Measurements from ENCODE around the gene MRGPRG. TPM values are rescaled to one million over a fixed set of nuclear protein-coding genes. Genes with fewer than 3 reads are reported as not detected.
"Not testable (repeated sequence)": the region's sequence is repeated elsewhere in the genome, so short reads cannot be mapped to it uniquely, and the experiment has no call there.

The MRGPRG gene
- total RNA-seq, 1 experiment from 2014 or later: not detected

DNA sequence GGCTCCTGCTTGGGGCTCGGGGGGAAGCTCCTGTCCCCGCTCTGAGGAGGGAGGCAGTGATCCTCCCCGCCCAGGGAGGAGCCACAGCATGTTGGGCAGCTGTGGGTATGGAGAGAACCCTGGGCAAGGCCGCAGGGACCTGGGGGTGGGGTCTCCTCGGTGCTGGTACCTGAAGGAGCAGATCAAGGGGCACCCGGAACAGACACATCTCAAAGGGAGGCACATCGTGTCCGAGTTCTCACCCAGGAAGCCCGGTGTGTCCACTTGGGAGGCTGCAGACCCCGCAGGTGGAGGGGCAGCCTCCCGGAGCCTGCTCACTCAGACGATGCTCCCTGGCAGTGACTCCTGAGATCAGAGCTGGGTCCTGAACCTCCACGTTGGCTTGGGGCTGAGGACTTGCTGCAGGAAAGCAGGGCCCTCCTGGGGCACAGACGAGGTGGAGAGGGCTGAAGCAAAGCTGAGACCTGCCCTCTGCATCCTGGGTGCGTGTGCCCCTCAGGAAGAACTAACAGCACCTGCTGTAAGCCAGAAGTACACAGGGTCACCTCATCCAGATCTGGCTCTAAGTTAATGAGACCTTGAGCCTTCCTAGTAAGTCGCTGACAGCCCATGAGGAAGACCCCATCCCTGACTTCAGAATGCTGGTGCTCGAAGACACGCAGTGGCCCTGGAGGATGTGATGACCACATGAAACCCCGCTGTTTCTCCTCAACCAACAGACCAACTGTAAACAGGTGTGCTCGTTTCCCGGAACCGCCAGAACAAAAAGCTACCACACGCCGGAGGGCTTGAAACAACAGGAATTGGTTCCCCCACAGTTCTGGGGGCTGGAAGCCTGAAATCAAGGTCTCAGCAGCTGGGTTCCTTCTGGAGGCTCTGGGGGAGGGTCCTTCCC lies 47.6 kb downstream of the MRGPRG start:
- Histone ChIP-seq H3K9me3 (ENCODE audit: low read depth, low read length, poor library complexity, severe bottlenecking) (no peaks in the 10 kb centered on the region), H3K27ac (ENCODE audit: low read depth, low read length, poor library complexity, severe bottlenecking) (no peak overlapping the region), H3K27me3 (replicated peaks; ENCODE audit: insufficient read depth, low read depth, low read length, poor library complexity) (no peaks in the 10 kb centered on the region), H3K4me1 (ENCODE audit: insufficient read depth, low read length, poor library complexity, severe bottlenecking) (peaks cover 4% of the 10 kb centered on the region), H3K36me3 (ENCODE audit: insufficient read depth, low read length, poor library complexity, severe bottlenecking) (no peaks in the 10 kb centered on the region), H3K4me3 (ENCODE audit: low read depth, low read length, poor library complexity, severe bottlenecking) (no peak overlapping the region)
- DNase-seq (ENCODE audit: low spot score): no peak
- TF ChIP-seq, protein P1, sequence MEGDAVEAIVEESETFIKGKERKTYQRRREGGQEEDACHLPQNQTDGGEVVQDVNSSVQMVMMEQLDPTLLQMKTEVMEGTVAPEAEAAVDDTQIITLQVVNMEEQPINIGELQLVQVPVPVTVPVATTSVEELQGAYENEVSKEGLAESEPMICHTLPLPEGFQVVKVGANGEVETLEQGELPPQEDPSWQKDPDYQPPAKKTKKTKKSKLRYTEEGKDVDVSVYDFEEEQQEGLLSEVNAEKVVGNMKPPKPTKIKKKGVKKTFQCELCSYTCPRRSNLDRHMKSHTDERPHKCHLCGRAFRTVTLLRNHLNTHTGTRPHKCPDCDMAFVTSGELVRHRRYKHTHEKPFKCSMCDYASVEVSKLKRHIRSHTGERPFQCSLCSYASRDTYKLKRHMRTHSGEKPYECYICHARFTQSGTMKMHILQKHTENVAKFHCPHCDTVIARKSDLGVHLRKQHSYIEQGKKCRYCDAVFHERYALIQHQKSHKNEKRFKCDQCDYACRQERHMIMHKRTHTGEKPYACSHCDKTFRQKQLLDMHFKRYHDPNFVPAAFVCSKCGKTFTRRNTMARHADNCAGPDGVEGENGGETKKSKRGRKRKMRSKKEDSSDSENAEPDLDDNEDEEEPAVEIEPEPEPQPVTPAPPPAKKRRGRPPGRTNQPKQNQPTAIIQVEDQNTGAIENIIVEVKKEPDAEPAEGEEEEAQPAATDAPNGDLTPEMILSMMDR (conservative IDR thresholded peaks at IDR 0.05; ENCODE audit: low read depth, low read length): no peak
- TF ChIP-seq EZH2 (IDR thresholded peaks at IDR 0.05; ENCODE audit: borderline replicate concordance, low read depth, low read length, poor library complexity, severe bottlenecking): no peak
- intact Hi-C loops (cut with micrococcal nuclease; ENCODE audit: unreplicated experiment): no loop called here
- ChIA-PET CTCF (no interaction called here), POLR2A (ENCODE audit: low non-redundant PET) (no interaction called here)
- no TSS peak for BruUV-seq (replicated peaks)

DNA sequence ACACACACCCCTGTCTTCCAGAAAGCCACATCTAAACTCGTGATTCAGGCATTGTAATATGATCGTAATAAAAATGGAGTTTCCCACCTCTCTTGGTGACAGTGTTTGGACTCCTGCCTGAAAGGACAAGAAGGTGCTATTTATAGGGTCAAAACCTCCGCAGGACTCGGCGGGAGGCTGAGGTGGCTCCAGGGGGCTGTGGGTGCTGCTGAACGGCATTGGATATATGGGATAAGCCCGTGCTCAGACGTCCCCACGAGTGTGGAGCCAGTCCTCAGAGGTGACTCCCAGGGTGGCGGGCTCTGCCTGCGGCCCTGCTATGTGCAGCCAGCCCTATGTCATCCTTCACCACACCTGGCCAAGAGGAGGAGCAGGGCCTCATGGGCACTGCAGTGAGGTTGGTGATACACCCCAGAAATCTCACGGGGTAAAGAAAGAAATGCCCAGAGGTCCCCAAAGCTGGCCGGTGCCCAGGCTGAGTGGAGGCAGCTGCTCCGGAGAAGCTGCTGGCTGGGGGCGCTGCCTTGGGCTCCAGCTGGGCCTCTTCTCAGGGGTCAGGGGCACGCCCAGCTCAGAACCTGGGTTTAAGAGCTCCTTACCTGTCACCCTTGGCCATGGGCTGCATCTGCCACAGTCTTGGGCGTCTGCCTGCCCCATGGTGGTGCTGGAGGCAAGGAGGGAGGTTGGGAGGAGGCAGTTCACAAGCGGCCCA lies 48.4 kb downstream of the MRGPRG start:
- no peak for TF ChIP-seq EZH2 (IDR thresholded peaks at IDR 0.05; ENCODE audit: borderline replicate concordance, low read depth, low read length, poor library complexity, severe bottlenecking)
- TF ChIP-seq, protein P1 (conservative IDR thresholded peaks at IDR 0.05; ENCODE audit: low read depth, low read length): no peak
- no peak overlapping the region for H3K4me3 ChIP-seq (ENCODE audit: low read depth, low read length, poor library complexity, severe bottlenecking)
- POLR2A ChIA-PET (ENCODE audit: low non-redundant PET): no interaction called here

DNA sequence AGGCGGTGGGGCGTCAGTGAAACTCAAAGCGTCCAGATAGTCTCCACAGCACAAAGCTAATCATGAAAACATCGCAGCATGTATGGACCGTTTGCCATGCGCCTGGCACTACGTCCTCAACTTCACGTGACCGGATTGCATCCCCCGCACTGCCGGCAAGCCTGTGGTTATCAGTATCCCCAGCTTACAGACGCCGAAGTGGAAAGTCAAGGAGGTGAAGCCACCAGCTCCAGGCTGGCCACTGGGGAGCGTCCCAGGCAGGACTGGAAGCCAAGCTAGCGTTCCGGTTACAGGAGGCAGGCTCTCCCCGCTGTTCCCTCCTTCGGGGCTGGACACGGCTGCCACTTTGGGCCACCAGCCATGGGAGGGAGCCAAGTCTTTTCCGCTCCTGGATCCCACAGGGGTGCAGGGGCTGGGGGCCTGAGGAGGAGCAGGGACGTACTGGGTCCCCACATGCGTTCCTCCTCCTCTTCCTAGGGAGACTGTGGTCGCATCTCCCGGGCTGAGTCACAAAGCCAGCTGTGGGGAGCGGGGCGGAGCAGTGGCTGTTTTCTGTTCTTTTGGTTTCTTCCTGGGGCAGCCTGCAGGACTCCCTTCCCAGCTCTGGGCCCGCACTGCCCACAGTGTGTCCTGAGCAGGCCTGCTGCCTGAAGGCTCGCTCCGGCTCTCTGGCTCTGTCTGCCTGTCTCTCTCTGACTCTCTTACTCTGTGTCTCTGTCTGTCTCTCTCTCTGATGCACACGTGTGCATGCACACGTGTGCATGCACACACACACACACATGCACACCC lies 49.2 kb downstream of the MRGPRG start:
- peak; percentile 50 for DNase-seq (ENCODE audit: low spot score)
- TF ChIP-seq EZH2 (IDR thresholded peaks at IDR 0.05; ENCODE audit: borderline replicate concordance, low read depth, low read length, poor library complexity, severe bottlenecking): no peak
- TF ChIP-seq, protein P1 (conservative IDR thresholded peaks at IDR 0.05; ENCODE audit: low read depth, low read length): no peak
- BruUV-seq (replicated peaks): no TSS peak
- Histone ChIP-seq H3K27me3 (replicated peaks; ENCODE audit: insufficient read depth, low read depth, low read length, poor library complexity) (no peaks in the 10 kb centered on the region), H3K4me1 (ENCODE audit: insufficient read depth, low read length, poor library complexity, severe bottlenecking) (peaks cover 10% of the 10 kb centered on the region), H3K27ac (ENCODE audit: low read depth, low read length, poor library complexity, severe bottlenecking) (no peak overlapping the region), H3K36me3 (ENCODE audit: insufficient read depth, low read length, poor library complexity, severe bottlenecking) (no peaks in the 10 kb centered on the region), H3K4me3 (ENCODE audit: low read depth, low read length, poor library complexity, severe bottlenecking) (peak overlapping the region; percentile 34), H3K9me3 (ENCODE audit: low read depth, low read length, poor library complexity, severe bottlenecking) (no peaks in the 10 kb centered on the region)
- intact Hi-C loops (cut with micrococcal nuclease; ENCODE audit: unreplicated experiment): no loop called here
- ChIA-PET CTCF (no interaction called here), POLR2A (ENCODE audit: low non-redundant PET) (no interaction called here)

More for the DNA sequence above, 48.4 kb downstream of the MRGPRG start:
- H3K36me3 ChIP-seq (ENCODE audit: insufficient read depth, low read length, poor library complexity, severe bottlenecking): no peaks in the 10 kb centered on the region
- DNase-seq (ENCODE audit: low spot score): no peak
- peaks cover 10% of the 10 kb centered on the region for H3K4me1 ChIP-seq (ENCODE audit: insufficient read depth, low read length, poor library complexity, severe bottlenecking)
- intact Hi-C loops (cut with micrococcal nuclease; ENCODE audit: unreplicated experiment): no loop called here
- no TSS peak for BruUV-seq (replicated peaks)
- H3K27me3 ChIP-seq (replicated peaks; ENCODE audit: insufficient read depth, low read depth, low read length, poor library complexity): no peaks in the 10 kb centered on the region
- CTCF ChIA-PET: no interaction called here
- no peaks in the 10 kb centered on the region for H3K9me3 ChIP-seq (ENCODE audit: low read depth, low read length, poor library complexity, severe bottlenecking)
- H3K27ac ChIP-seq (ENCODE audit: low read depth, low read length, poor library complexity, severe bottlenecking): no peak overlapping the region

DNA sequence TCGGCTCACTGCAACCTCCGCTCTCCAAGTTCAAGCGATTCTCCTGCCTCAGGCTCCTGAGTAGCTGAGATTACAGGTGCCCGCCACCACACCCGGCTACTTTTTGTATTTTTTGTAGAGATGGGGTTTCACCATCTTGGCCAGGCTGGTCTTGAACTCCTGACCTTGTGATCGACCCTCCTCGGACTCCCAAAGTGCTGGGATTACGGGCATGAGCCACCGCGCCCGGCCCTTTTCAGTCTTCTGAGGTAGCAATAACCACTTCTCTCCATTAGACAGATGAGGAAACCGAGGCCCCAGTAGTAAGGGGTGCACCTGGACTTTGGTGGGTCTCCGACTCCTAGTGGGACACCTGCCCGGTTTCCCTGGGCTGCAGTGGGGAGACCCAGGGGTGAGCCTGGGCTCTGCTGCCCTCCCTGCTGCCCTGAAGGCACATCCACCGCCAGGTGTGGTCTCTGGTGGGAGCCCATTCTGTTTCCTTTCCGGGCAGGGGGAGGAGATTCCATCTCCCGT lies 49.8 kb downstream of the MRGPRG start:
- H3K36me3 ChIP-seq (ENCODE audit: insufficient read depth, low read length, poor library complexity, severe bottlenecking); H3K9me3 ChIP-seq (ENCODE audit: low read depth, low read length, poor library complexity, severe bottlenecking); intact Hi-C loops (cut with micrococcal nuclease; ENCODE audit: unreplicated experiment); DNase-seq (ENCODE audit: low spot score); POLR2A ChIA-PET (ENCODE audit: low non-redundant PET); BruUV-seq (replicated peaks); CTCF ChIA-PET; H3K27me3 ChIP-seq (replicated peaks; ENCODE audit: insufficient read depth, low read depth, low read length, poor library complexity); H3K27ac ChIP-seq (ENCODE audit: low read depth, low read length, poor library complexity, severe bottlenecking): not testable (repeated sequence)
- peak overlapping the region; percentile 34 for H3K4me3 ChIP-seq (ENCODE audit: low read depth, low read length, poor library complexity, severe bottlenecking)
- peaks cover 10% of the 10 kb centered on the region for H3K4me1 ChIP-seq (ENCODE audit: insufficient read depth, low read length, poor library complexity, severe bottlenecking)
